RWPE1 (cell line): ENCODE results near the gene NCKAP5.
"Not testable (repeated sequence)": the region's sequence is repeated elsewhere in the genome, so short reads cannot be mapped to it uniquely, and the experiment has no call there.

Experiments used
- CTCF ChIA-PET: fragments of 350-600 bp; sonication (Branson Sonifier 250); formaldehyde crosslinking; extraction: SDS; loops from one replicate; lab custom pipeline; 2021; lab: Yijun Ruan, JAX
- POLR2A ChIA-PET: fragments of 400-600 bp; formaldehyde crosslinking; extraction: SDS; loops from one replicate; lab custom pipeline; 2020; ENCODE audit warnings: antibody characterized with exemption; ENCODE audit not compliant: low non-redundant PET; lab: Yijun Ruan, JAX
- DNase-seq: peaks from one replicate; pipeline ENCODE4 v3.0.0; 2012; ENCODE audit warnings: low spot score
- H3K27ac ChIP-seq: fragments of 450-650 bp; 2 replicates; pipeline ENCODE4 v1.5.1; 2017
- TF ChIP-seq, protein P1 (sequence below): fragments of 450-650 bp; conservative IDR thresholded peaks from 2 replicates; pipeline ENCODE4 v1.5.1; 2017; ENCODE audit warnings: low read depth, mild to moderate bottlenecking

The NCKAP5 gene

GRCh38 chr2:132824716-132825115 is 743.5 kb downstream of the NCKAP5 start:
- no peak overlapping the region for H3K27ac ChIP-seq
- POLR2A ChIA-PET: no interaction called here
- CTCF ChIA-PET: interaction anchor here (0.7 kb wide), 1 partner anchor 282 kb away, joined by 4 read pairs; no protein-coding TSS in a partner anchor
- no peak for DNase-seq
- TF ChIP-seq, protein P1, sequence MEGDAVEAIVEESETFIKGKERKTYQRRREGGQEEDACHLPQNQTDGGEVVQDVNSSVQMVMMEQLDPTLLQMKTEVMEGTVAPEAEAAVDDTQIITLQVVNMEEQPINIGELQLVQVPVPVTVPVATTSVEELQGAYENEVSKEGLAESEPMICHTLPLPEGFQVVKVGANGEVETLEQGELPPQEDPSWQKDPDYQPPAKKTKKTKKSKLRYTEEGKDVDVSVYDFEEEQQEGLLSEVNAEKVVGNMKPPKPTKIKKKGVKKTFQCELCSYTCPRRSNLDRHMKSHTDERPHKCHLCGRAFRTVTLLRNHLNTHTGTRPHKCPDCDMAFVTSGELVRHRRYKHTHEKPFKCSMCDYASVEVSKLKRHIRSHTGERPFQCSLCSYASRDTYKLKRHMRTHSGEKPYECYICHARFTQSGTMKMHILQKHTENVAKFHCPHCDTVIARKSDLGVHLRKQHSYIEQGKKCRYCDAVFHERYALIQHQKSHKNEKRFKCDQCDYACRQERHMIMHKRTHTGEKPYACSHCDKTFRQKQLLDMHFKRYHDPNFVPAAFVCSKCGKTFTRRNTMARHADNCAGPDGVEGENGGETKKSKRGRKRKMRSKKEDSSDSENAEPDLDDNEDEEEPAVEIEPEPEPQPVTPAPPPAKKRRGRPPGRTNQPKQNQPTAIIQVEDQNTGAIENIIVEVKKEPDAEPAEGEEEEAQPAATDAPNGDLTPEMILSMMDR: no peak

GRCh38 chr2:132816234-132816633 is 752.0 kb downstream of the NCKAP5 start:
- ChIA-PET POLR2A (no interaction called here), CTCF (interaction anchor here (0.5 kb wide), 1 partner anchor 34 kb away, joined by 3 read pairs; no protein-coding TSS in a partner anchor)
- TF ChIP-seq, protein P1: no peak
- no peak overlapping the region for H3K27ac ChIP-seq
- DNase-seq: no peak

DNA sequence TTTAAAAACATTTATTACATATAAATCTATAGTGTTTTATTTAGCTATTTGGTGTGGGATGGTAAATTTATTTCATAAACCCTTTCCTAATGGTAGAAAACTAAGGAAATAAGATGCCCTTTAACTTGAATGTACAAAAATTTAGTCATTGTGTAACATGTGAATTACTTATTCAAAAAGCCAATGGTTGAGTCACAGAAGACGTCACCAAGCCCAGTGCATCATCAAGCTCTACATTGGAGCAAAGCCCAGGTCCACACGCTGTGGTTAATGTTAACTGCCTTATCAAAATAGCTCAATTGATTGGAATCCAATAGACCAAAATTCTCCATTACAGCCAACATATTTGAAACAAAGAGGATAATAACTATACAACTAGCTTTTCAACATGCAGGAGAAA is 752.7 kb downstream of the NCKAP5 start:
- ChIA-PET POLR2A (no interaction called here), CTCF (interaction anchor here (0.6 kb wide), 1 partner anchor 86 kb away, joined by 4 read pairs; no protein-coding TSS in a partner anchor)
- no peak overlapping the region for H3K27ac ChIP-seq
- TF ChIP-seq, protein P1: no peak
- DNase-seq: peak; percentile 8

DNA sequence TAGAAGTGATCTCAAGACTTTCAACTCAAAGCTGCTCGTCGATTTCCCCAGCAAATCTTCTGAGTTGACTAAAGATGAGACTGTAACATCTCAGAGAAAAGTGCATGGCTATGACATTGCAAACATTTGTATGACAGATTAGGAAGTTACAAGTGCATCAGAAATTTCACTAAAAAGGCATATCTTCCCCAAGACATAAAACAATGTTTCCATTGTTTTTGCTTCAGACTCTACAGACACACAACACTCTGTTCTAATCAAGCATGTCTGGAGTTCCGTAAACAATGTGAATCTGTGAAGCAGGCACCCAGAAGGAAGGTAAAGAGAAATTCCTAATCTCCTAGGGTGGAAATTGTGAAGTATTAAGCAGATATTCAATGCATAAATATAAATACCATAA is 753.6 kb downstream of the NCKAP5 start:
- POLR2A ChIA-PET: no interaction called here
- no peak overlapping the region for H3K27ac ChIP-seq
- no peak for DNase-seq
- TF ChIP-seq, protein P1: no peak
- CTCF ChIA-PET: interaction anchor here (0.6 kb wide), 1 partner anchor 38 kb away, joined by 4 read pairs; no protein-coding TSS in a partner anchor

- POLR2A ChIA-PET: no interaction called here
- CTCF ChIA-PET: no interaction called here
- DNase-seq: no peak
- TF ChIP-seq, protein P1: no peak
- H3K27ac ChIP-seq: no peak overlapping the region
These were observed 754.8 kb downstream of the NCKAP5 start for GRCh38 chr2:132813422-132813821.

DNA sequence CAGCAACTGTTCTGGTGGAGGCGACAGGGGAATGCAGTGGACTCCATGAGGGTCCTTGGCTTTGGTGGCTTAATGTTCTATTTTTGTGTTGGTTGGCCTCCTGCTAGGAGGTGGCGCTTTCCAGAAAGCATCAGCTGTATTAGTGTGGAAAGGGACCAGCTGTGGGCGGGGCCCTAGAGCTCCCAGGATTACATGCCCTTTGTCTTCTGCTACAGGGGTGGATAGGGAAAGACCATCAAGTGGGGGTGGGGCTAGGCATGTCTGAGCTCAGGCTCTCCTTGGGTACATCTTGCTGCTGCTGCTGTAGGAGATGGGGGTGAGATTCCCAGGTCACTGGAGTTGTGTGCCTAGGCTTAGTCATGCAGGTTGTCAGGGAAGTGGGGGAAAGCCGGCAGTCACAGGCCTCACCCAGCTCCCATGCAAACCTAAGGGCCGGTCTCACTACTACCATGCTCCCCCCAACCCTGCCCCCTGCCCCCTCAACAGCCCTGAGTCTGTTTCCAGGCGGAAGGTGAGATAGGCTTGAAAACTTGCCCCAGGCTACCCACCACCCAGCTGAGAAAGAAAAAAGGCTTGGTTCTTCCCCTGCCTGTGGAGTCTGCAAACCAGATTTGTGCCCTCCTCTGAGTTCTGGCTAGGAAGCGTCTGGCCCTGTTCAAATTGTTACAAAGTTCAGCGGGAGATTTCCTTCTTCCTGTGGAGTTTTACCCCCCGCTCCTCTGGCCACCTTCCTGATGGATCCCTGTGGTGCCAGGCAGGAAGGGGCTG is 756.9 kb downstream of the NCKAP5 start:
- CTCF ChIA-PET: no interaction called here
- no peak for DNase-seq
- TF ChIP-seq, protein P1: no peak
- POLR2A ChIA-PET: no interaction called here
- H3K27ac ChIP-seq: no peak overlapping the region

- H3K27ac ChIP-seq, POLR2A ChIA-PET, CTCF ChIA-PET, DNase-seq: not testable (repeated sequence)
These were observed 758.3 kb downstream of the NCKAP5 start for GRCh38 chr2:132809962-132810361.
